KOPT-K1 (cell line): ENCODE results near the gene CRYGB.
A peak's percentile ranks its signal among the peaks of the same experiment; 100 is the strongest.
"Not testable (repeated sequence)": the region's sequence is repeated elsewhere in the genome, so short reads cannot be mapped to it uniquely, and the experiment has no call there.

Source experiments
- H3K27ac ChIP-seq: fragments of 200-600 bp; sonication (generic); 2 replicates; pipeline ENCODE4 v1.5.1; 2016; ENCODE audit warnings: antibody characterized with exemption, mild to moderate bottlenecking, low read depth, low read length; ENCODE audit not compliant: poor library complexity, severe bottlenecking
- H3K36me3 ChIP-seq: fragments of 200-600 bp; sonication (generic); 2 replicates; pipeline ENCODE4 v1.5.1; 2017; ENCODE audit warnings: antibody characterized with exemption, mild to moderate bottlenecking, low read length, moderate library complexity; ENCODE audit not compliant: insufficient read depth
- H3K9me3 ChIP-seq: fragments of 200-600 bp; sonication (generic); 2 replicates; pipeline ENCODE4 v1.5.1; 2017; ENCODE audit warnings: antibody characterized with exemption, low read length, mild to moderate bottlenecking; ENCODE audit not compliant: insufficient read depth, poor library complexity, severe bottlenecking

Gene CRYGB

DNA sequence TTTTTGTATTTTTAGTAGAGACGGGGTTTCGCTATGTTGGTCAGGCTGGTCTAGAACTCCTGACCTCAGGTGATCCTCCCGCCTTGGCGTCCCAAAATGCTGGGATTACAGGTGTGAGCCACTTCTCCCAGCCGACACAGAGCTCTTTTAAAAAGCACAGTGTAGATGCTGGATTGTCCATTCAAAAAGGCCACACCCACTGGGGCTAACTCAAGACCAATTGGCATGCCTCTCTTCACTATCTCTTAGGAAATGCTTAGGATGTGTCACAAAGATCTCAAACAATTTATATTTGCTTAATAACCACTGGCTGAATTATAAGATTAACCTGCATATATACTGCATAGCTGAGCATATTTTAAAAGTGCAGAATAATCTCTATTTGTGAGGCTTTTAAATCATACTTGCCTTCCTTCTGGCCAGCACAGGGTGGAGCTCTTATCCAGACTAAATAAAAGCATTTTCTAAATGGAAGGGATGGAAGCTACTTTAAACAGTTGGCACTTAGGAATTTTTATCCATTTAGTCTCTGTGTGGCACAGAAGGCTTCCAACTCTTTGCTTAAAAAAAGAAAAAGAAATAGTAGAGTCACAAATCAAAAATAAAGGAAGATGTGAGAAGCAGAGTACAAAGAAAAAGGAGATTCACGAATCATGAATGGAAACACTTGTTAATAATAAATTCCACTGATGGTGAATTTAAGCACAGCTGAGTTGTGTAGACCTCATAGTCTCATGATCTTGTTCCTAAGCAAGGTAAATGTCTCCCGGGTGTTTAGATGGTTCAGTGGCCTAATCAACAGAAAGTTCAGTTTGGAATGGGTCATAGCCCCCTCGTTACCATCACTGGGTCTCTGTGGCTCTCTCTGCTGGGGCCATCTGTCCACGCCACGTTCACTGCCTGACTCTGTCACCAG, 44.0 kb downstream of the CRYGB start:
- H3K36me3 ChIP-seq: no peaks in the 10 kb centered on the region
- H3K9me3 ChIP-seq: no peaks in the 10 kb centered on the region
- H3K27ac ChIP-seq: peak overlapping the region; percentile 74

DNA sequence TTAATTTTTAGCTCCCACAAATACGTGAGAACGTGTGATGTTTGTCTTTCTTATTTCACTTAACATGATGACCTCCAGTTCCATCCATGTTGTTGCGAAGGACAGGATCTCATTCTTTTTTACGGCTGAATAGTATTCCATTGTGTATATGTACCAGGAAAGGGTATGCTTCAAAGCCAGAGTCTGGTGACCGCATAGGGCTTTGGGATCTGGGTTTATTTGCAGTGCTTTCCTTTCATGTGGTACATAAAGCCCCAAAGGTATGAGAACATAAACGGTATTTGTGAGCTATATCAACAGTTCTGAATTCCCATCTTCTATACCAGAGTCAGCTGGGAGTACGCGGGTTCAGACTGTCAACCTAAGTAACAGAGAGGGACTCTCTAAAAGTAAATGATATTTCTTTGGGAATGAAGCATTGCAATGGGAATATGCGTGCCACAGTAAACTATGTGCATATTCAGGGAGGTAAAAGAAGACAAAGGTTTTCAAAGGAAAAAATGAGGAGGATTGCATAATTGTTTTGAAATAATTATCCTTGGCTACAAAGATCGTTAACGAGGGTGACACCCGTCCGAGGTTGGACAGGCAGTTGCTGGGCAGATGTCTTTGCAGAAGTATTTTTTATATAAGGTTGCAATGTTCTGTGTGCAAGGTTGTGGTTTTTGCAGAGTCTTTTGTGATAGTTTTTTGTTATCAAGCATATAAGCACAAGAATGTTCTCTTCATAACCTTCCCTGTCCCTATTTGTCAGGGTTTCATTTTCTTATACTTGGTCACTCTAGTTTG, 46.1 kb downstream of the CRYGB start:
- Histone ChIP-seq H3K36me3 (no peaks in the 10 kb centered on the region), H3K9me3 (no peaks in the 10 kb centered on the region), H3K27ac (peak overlapping the region; percentile 74)

DNA sequence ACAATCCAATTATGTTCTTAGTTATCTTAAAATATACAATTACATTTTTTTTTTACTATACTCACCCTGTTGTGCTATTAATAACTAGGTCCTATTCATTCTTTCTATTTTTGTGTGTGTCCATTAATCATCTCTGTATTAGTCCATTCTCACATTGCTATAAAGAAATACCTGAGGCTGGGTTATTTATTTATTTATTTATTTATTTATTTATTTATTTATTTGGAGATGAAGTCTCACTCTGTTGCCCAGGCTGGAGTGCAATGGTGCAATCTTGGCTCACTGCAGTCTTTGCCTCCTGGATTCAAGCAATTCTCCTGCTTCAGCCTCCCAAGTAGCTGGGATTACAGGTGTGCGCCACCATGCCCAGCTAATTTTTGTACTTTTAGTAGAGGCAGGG, 47.3 kb downstream of the CRYGB start:
- H3K27ac ChIP-seq, H3K9me3 ChIP-seq, H3K36me3 ChIP-seq: not testable (repeated sequence)

DNA sequence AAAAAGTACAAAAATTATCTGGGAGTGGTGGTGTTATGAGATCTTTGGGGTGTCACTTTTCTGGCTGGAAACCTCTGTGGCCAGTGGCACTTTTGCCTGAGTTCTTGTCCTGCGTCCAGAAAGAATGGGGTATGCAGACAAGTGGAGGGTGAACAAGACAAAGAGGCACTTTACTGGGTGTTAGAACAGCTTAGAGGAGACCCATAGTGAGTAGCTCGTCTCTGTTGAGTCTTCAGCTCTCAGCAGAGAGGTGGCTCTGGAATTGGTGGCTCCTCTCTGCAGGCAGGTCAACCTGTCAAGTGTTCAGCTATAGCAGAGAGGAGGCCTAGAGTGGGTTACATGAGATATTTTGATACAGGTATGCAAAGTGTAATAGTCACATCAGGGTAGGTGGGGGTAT, 47.7 kb downstream of the CRYGB start:
- Histone ChIP-seq H3K9me3 (no peaks in the 10 kb centered on the region), H3K27ac (no peak overlapping the region), H3K36me3 (no peaks in the 10 kb centered on the region)

DNA sequence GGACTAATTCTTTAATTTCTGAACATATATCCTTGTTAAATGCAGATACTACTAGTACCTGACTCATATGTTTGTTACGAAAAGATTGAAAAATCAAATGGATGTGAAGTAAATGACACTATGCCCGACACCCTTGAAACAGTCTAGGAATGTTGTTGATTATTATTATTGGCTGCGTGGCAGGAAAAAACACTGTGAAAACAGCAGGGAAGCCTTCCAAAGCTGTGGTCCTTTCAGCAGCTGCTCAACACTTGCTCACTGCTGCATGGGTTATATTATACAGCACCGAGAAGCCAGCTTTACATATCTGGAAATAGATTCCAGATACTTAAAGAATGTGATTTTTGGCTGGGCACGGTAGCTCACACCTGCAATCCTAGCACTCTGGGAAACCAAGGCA, 48.2 kb downstream of the CRYGB start:
- no peaks in the 10 kb centered on the region for H3K9me3 ChIP-seq
- H3K36me3 ChIP-seq: no peaks in the 10 kb centered on the region
- H3K27ac ChIP-seq: no peak overlapping the region

DNA sequence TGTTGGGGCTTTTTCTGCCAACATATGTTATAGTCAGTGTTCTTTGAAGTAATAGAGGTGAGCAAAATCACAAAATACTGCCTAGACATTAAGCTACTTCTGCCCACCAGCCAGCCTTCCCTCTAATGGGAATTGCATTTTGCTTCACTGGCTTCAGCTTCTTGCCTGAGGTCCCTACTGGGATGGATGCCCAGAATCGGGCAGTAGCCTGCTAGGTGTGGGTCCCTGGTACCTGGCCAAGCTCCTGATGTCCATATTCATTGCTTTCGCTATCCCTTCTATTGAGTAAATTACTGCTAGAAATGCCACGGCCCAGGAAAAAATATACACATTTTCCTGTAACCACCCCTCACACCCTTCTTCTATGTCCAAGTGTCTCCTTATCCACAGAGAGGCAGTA, 48.6 kb downstream of the CRYGB start:
- H3K36me3 ChIP-seq: no peaks in the 10 kb centered on the region

DNA sequence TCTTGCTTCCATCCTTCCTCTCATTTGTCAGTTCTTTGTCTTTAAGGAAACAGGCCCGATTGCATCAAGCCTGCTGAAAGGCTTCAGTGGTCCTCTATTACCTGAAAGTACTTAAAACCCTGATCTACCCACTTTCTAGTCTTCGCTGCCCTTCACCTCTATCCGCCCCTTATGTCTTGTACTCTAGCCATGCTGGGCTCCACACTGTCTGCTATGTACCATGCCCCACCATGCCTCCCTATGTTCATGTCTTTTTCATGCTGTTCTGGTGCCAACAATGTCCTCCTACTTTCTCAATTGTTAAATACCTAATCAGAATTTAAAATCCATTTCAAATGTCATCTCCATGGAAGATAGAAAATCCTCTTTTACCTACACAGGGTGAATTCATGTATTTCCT, 49.9 kb downstream of the CRYGB start:
- Histone ChIP-seq H3K36me3 (no peaks in the 10 kb centered on the region), H3K27ac (no peak overlapping the region), H3K9me3 (no peaks in the 10 kb centered on the region)

More for the DNA sequence above, 48.6 kb downstream of the CRYGB start:
- Histone ChIP-seq H3K27ac (no peak overlapping the region), H3K9me3 (no peaks in the 10 kb centered on the region)

DNA sequence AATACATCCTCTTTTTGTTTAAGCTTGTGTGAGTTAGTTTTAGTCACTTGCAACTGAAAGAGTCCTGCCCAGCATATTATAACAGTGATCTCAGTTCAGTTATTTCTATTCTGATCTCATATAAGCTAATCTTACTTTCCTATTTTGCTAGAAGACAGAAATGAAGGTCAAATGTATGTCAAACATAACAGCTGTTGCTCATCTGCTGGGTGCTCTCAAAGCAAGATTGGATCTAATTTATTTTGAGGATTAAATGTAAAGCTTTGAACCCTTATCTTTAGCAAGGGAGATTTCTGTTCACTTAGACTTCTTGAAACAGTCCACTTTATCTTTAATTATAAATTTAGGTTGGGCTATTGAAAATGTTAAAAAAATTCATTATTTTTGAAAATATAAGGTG, 52.8 kb downstream of the CRYGB start:
- Histone ChIP-seq H3K9me3 (no peaks in the 10 kb centered on the region), H3K36me3 (no peaks in the 10 kb centered on the region), H3K27ac (no peak overlapping the region)
